Measurements from ENCODE around the gene PLXNA4.

Gene PLXNA4

GRCh38 chr7:132437730-132438129 is 138.5 kb downstream of the PLXNA4 start:
- no peak overlapping the region for H3K4me3 ChIP-seq (ENCODE audit: low read depth, low read length)
- DNase-seq (ENCODE audit: low read depth): no peak
- TF ChIP-seq CTCF (IDR thresholded peaks at IDR 0.05; ENCODE audit: low read depth, low read length, missing control alignments): no peak
- in situ Hi-C loops (cut with HindIII; ENCODE audit: low sequenced_read_pairs): no loop called here

GRCh38 chr7:132436121-132436520 is 140.1 kb downstream of the PLXNA4 start:
- DNase-seq (ENCODE audit: low read depth): no peak
- no peak overlapping the region for H3K4me3 ChIP-seq (ENCODE audit: low read depth, low read length)
- TF ChIP-seq CTCF (IDR thresholded peaks at IDR 0.05; ENCODE audit: low read depth, low read length, missing control alignments): no peak
- in situ Hi-C loops (cut with HindIII; ENCODE audit: low sequenced_read_pairs): no loop called here

- DNase-seq (ENCODE audit: low read depth): no peak
- no peak overlapping the region for H3K4me3 ChIP-seq (ENCODE audit: low read depth, low read length)
- in situ Hi-C loops (cut with HindIII; ENCODE audit: low sequenced_read_pairs): no loop called here
- TF ChIP-seq CTCF (IDR thresholded peaks at IDR 0.05; ENCODE audit: low read depth, low read length, missing control alignments): no peak
Measured at GRCh38 chr7:132435016-132435990, 141.0 kb downstream of the PLXNA4 start.

GRCh38 chr7:132434041-132434440 is 142.2 kb downstream of the PLXNA4 start:
- no peak for DNase-seq (ENCODE audit: low read depth)
- H3K4me3 ChIP-seq (ENCODE audit: low read depth, low read length): no peak overlapping the region
- in situ Hi-C loops (cut with HindIII; ENCODE audit: low sequenced_read_pairs): loop anchor here (5.0 kb wide), 1 partner anchor 58 kb away; no protein-coding TSS in a partner anchor
- TF ChIP-seq CTCF (IDR thresholded peaks at IDR 0.05; ENCODE audit: low read depth, low read length, missing control alignments): no peak

GRCh38 chr7:132433301-132433700 is 143.0 kb downstream of the PLXNA4 start:
- no peak for TF ChIP-seq CTCF (IDR thresholded peaks at IDR 0.05; ENCODE audit: low read depth, low read length, missing control alignments)
- in situ Hi-C loops (cut with HindIII; ENCODE audit: low sequenced_read_pairs): loop anchor here (5.0 kb wide), 1 partner anchor 59 kb away; no protein-coding TSS in a partner anchor
- no peak for DNase-seq (ENCODE audit: low read depth)
- no peak overlapping the region for H3K4me3 ChIP-seq (ENCODE audit: low read depth, low read length)

GRCh38 chr7:132430861-132431822 is 145.1 kb downstream of the PLXNA4 start:
- TF ChIP-seq CTCF (IDR thresholded peaks at IDR 0.05; ENCODE audit: low read depth, low read length, missing control alignments): no peak
- in situ Hi-C loops (cut with HindIII; ENCODE audit: low sequenced_read_pairs): loop anchor here (5.0 kb wide), 1 partner anchor 61 kb away; no protein-coding TSS in a partner anchor
- H3K4me3 ChIP-seq (ENCODE audit: low read depth, low read length): no peak overlapping the region
- DNase-seq (ENCODE audit: low read depth): peak; percentile 86
